Measurements from ENCODE around the gene FARS2. TPM values are rescaled to one million over a fixed set of nuclear protein-coding genes. Genes with fewer than 3 reads are reported as not detected.

FARS2 gene
- total RNA-seq, 4 donors from 2014 or later: 2.6 to 21.9 (median 15.0) TPM

DNA sequence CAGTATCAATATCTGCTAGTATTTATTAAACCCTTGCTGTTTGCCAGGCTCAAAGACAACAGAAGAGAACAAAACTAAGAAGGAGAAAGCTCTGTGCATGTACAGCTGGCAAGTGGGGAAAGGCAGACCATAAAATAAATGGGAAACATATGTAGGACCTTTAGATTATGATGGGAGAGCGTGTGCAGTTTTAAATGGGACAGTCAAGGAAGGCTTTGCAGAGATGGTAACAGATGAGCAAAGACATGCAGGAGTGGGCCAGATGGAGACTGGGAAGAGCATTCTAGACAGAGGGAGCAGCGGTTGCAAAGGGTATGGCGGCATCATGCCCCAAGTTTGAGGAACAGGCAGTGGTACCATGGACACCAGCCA, 485.4 kb downstream of the FARS2 start:
- in situ Hi-C loops (cut with MboI; ENCODE audit: low pct_ligation_motif_present in 1 of 4, low pct_unique_long_range_greater_than_20kb in 1 of 4, low sequenced_read_pairs in 3 of 4): no loop called here
- Histone ChIP-seq H3K36me3 (no peaks in the 10 kb centered on the region), H3K27me3 (no peaks in the 10 kb centered on the region), H3K4me1 (peaks cover 0 to 3% (median 1%) of the 10 kb centered on the region in 4 donors), H3K4me3 (no peak overlapping the region), H3K27ac (no peak overlapping the region), H3K9me3 (no peaks in the 10 kb centered on the region)
- 91 to 96% methylated on average over 3 of the region's 3 CpGs for WGBS, 2 donors (ENCODE audit: low coverage in 1 of 2)
- DNase-seq: no peak
- intact Hi-C loops (cut with DNase I; ENCODE audit: low total_unique reads): no loop called here
- TF ChIP-seq, protein P1, sequence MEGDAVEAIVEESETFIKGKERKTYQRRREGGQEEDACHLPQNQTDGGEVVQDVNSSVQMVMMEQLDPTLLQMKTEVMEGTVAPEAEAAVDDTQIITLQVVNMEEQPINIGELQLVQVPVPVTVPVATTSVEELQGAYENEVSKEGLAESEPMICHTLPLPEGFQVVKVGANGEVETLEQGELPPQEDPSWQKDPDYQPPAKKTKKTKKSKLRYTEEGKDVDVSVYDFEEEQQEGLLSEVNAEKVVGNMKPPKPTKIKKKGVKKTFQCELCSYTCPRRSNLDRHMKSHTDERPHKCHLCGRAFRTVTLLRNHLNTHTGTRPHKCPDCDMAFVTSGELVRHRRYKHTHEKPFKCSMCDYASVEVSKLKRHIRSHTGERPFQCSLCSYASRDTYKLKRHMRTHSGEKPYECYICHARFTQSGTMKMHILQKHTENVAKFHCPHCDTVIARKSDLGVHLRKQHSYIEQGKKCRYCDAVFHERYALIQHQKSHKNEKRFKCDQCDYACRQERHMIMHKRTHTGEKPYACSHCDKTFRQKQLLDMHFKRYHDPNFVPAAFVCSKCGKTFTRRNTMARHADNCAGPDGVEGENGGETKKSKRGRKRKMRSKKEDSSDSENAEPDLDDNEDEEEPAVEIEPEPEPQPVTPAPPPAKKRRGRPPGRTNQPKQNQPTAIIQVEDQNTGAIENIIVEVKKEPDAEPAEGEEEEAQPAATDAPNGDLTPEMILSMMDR (IDR thresholded peaks at IDR 0.05): no peak
- TF ChIP-seq POLR2A (IDR thresholded peaks at IDR 0.05) (no peak), POLR2AphosphoS5 (IDR thresholded peaks at IDR 0.05) (no peak), EP300 (IDR thresholded peaks at IDR 0.05; ENCODE audit: low read depth) (no peak)

GRCh38 chr6:5747379-5747778, 486.1 kb downstream of the FARS2 start:
- Histone ChIP-seq H3K4me3 (no peak overlapping the region), H3K27me3 (no peaks in the 10 kb centered on the region), H3K4me1 (peaks cover 0 to 3% (median 1%) of the 10 kb centered on the region in 4 donors), H3K36me3 (no peaks in the 10 kb centered on the region), H3K27ac (no peak overlapping the region), H3K9me3 (no peaks in the 10 kb centered on the region)
- no peak for DNase-seq
- TF ChIP-seq EP300 (IDR thresholded peaks at IDR 0.05; ENCODE audit: low read depth) (no peak), POLR2A (IDR thresholded peaks at IDR 0.05) (no peak), POLR2AphosphoS5 (IDR thresholded peaks at IDR 0.05) (no peak)
- TF ChIP-seq, protein P1 (IDR thresholded peaks at IDR 0.05): no peak
- in situ Hi-C loops (cut with MboI; ENCODE audit: low pct_ligation_motif_present in 1 of 4, low pct_unique_long_range_greater_than_20kb in 1 of 4, low sequenced_read_pairs in 3 of 4): no loop called here
- intact Hi-C loops (cut with DNase I; ENCODE audit: low total_unique reads): no loop called here
- WGBS, 2 donors (ENCODE audit: low coverage in 1 of 2): 80% methylated on average over 2 of the region's 2 CpGs; no CpG with 5 or more reads in 1 of the 2 donors

DNA sequence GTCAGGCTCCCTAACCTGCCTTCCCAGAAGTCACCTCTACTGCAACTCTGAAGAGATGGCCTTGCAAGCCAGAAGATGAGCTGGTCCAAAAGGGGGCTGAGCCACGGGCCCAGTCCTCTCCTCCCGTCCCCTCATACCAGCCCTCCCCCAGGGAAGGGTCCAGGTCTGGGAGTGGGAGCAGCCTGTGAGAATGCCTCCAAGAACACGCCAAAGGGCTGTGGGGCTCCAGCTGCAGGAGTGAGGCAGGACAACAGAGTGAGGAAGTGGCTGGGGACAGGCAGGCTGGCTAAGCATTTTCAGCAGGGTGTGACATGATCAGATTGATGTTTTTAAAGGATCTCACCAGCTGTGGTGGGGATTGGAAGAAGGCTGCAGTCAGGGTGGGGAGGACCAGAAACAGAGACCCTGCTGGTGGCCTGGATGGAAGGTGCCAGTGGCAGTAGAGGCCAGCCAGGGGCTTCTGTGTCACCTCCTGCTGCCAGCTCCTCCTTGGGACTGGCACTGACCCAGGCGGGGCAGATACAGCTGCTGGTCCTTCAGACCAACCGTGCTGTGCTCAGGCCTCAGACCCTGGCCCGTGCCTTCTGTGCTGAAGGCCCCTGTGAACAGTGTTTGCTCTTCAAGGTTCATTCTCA, 487.8 kb downstream of the FARS2 start:
- no peak for DNase-seq
- Histone ChIP-seq H3K27ac (no peak overlapping the region), H3K36me3 (no peaks in the 10 kb centered on the region), H3K4me3 (no peak overlapping the region), H3K9me3 (peaks cover 0 to 6% of the 10 kb centered on the region in 2 donors), H3K27me3 (no peaks in the 10 kb centered on the region), H3K4me1 (peaks cover 0 to 3% (median 1%) of the 10 kb centered on the region in 4 donors)
- intact Hi-C loops (cut with DNase I; ENCODE audit: low total_unique reads) (no loop called here), in situ Hi-C loops (cut with MboI; ENCODE audit: low pct_ligation_motif_present in 1 of 4, low pct_unique_long_range_greater_than_20kb in 1 of 4, low sequenced_read_pairs in 3 of 4) (no loop called here)
- TF ChIP-seq, protein P1 (IDR thresholded peaks at IDR 0.05): no peak
- TF ChIP-seq POLR2AphosphoS5 (IDR thresholded peaks at IDR 0.05): no peak
- no peak for TF ChIP-seq EP300 (IDR thresholded peaks at IDR 0.05; ENCODE audit: low read depth)
- no peak for TF ChIP-seq POLR2A (IDR thresholded peaks at IDR 0.05)
- WGBS, 2 donors (ENCODE audit: low coverage in 1 of 2): 79% methylated on average over 6 of the region's 6 CpGs; no CpG with 5 or more reads in 1 of the 2 donors

DNA sequence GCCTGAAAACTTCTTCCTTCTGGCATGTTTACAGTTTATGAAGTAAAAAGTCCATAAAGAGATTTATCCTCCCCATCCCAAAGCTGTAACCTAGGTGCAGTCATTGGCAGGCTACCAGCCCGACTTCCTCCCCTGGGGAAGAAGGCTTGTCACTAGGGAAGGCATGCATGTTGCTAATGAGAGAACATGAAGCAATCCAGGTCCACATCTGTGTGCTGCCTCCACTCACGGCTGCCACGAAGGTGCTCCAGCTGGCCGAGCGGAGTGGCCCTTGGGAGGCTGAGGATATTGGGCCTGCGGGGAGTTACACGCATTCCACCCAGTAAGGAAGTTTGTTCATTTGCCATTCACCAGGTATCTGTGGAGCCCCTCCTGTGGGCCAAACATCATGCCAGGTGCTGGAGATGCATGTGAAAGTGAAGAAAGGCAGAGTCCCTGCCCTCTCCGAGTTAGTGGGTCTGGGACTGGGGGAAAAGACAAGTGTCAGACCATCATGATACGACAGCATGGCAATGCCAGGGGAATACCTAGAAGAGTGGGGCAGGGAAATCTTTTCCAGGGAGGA, 488.4 kb downstream of the FARS2 start:
- H3K4me1 ChIP-seq: peaks cover 0 to 3% (median 1%) of the 10 kb centered on the region in 4 donors
- WGBS, 2 donors (ENCODE audit: low coverage in 1 of 2): 73 to 100% methylated on average over 1 to 9 of the region's 9 CpGs
- peaks cover 0 to 12% of the 10 kb centered on the region in 2 donors for H3K9me3 ChIP-seq
- H3K27me3 ChIP-seq: no peaks in the 10 kb centered on the region
- H3K27ac ChIP-seq: no peak overlapping the region
- peak; percentile 68 for DNase-seq
- in situ Hi-C loops (cut with MboI; ENCODE audit: low pct_ligation_motif_present in 1 of 4, low pct_unique_long_range_greater_than_20kb in 1 of 4, low sequenced_read_pairs in 3 of 4): no loop called here
- H3K36me3 ChIP-seq: no peaks in the 10 kb centered on the region
- intact Hi-C loops (cut with DNase I; ENCODE audit: low total_unique reads): no loop called here
- H3K4me3 ChIP-seq: no peak overlapping the region
- TF ChIP-seq EP300 (IDR thresholded peaks at IDR 0.05; ENCODE audit: low read depth) (no peak), POLR2A (IDR thresholded peaks at IDR 0.05) (no peak), POLR2AphosphoS5 (IDR thresholded peaks at IDR 0.05) (no peak)
- TF ChIP-seq, protein P1 (IDR thresholded peaks at IDR 0.05): no peak

Measured in transverse colon (tissue), 4 donors.